Activated CD4-positive, alpha-beta T cell treated with anti-CD3 and anti-CD28 coated beads for 4 hours (primary cell): ENCODE results near the gene SLC25A1.
"Not testable (repeated sequence)": the region's sequence is repeated elsewhere in the genome, so short reads cannot be mapped to it uniquely, and the experiment has no call there.

Experiments used
- DNase-seq, 2 donors: peaks; one replicate each; pipeline ENCODE4 v3.0.0-alpha.2; 2020

Gene SLC25A1

DNA sequence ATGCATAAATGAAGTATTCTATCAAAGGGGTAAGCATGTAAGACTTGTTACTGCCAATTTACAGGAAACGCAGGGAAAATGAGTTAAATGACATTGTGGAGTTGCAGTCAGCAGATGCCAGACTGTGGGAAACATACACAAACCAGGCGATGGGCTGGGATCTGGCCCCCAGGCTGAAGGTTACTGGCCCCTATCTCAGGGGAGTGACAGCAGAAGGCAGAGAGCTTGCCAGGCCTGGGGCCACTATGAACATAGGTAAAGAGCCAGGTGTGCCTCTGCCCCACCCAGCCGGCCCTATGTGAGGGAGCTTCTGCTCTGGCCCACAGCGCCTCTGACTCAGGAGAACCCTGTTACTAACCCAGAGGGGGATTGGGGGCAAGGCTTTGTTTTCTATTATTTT, 26.1 kb upstream of the SLC25A1 start:
- DNase-seq, result no peak

DNA sequence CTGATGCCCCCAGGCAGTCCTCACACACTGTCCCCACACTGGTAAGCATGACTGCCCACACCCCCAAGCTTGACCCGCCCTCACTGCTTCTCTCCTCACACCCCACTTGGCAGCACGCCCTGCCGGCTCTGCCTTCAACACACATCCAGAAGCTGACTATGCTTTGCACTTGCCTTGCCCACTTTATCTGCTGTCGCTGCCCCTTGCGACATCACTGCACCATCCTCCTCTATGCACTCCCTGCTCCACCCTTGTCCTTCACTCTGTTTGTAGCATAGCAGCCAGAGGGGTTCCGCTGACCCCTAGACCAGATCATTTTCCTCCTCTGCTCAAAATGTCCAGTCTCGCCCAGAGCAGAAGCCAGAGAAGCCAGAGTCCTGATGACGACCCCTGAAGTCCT, 25.3 kb upstream of the SLC25A1 start:
- DNase-seq, result no peak

DNA sequence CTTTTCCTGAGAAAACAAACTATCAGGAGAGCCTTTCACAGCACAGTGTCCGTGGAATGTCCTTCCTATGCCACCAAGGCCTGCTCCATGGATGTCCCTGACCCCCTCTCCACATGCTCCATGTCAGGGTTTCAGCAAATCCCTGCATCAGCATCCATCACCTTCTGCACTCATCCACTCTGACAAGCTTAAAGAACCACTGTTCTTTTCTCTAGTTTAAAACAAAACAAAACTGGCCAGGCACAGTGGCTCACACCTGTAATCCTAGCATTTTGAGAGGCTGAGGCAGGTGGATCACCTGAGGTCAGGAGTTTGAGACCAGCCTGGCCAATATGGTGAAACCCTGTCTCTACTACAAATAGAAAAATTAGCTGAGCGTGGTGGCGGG, 24.3 kb upstream of the SLC25A1 start:
- not testable (repeated sequence) for DNase-seq

DNA sequence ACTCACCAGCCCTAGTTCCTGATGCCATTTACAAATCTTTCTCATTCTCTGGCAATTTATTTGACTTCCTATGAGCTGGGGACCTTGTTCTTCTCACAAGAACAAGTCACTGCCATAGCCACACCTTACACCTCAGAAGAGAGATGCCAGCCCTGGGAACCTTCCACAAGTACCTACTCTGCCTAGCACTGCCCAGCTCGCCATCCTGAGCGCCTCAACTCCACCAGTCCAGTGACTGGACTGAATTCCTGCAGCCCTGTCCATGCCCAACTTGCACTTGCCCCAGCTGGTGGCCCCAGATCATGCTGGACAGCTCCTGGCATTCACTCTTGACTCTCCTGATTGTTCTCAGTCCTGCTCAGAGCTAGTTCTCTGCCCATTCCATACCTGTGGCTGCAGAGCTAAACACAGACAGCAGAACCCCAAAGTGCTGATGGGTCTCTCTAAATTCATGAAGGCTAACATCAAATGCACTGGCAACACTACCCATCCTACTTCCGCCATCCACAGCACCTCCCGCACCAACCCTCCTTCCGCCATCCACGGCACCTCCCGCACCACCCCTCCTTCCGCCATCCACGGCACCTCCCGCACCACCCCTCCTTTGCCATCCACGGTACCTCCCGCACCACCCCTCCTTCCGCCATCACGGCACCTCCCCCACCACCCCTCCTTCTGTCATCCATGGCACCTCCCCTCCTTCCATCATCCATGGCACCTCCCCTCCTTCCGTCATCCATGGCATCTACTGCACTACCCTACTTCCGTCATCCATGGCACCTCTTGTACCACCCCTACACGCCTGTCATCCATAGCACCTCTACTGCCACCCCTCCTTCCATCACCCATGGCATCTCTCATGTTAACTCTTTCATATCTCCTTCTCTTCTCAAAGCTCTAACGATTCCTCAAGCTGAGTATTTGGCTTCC, 23.6 kb upstream of the SLC25A1 start:
- DNase-seq, result no peak

DNA sequence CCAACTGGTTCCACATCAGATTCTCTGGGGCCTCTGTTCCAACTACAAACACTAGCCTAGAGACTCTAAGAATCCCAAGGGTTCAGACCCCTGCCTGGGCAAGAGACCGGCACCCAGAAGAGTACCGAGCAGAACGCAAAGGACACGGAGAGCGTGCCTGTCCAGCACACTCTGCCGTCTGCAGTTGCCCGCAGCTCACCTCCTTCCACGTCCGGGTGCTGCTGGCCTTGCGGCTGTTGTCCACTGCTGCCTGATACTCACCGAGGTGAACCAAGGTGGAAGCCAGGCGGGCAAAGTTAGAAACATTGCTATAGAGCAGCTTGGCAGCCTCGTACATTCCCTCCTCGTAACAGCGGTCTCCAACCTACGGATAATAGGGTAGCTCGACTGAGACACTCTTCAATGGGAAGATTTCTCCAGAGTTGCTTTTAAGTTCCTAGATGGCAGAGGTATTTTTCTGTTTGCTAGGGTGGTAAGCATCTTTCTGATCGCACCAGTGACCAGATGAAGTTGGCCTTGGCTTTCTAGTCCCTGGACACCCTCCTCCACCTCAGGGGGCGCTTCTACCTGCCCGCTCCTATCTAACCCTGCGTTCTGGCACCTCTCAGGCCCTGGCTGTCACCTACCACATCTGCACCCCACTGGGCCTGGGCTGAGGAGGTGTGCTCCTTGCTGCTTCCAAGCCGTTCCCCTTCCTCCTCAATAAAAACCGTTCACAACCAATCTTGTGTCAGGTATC, 22.8 kb upstream of the SLC25A1 start:
- no peak for DNase-seq

DNA sequence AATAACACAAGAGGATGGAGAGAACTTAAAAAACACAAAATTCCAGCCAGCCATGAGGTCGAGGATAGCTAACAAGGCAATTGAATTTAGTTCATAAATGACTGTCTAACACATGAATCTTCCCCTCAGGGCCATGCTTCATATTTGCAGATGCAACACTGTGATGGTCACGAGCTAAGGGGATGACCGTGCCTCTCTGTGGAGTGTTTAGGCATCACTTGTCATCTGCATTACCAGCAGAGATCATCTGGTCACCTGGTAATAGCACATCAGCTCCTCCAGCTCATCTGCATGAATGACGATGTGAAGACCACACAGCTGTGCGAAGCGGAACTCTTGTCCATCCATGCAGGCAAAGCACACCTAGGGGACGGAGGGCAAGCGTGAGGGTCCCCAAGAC, 20.9 kb upstream of the SLC25A1 start:
- no peak for DNase-seq

DNA sequence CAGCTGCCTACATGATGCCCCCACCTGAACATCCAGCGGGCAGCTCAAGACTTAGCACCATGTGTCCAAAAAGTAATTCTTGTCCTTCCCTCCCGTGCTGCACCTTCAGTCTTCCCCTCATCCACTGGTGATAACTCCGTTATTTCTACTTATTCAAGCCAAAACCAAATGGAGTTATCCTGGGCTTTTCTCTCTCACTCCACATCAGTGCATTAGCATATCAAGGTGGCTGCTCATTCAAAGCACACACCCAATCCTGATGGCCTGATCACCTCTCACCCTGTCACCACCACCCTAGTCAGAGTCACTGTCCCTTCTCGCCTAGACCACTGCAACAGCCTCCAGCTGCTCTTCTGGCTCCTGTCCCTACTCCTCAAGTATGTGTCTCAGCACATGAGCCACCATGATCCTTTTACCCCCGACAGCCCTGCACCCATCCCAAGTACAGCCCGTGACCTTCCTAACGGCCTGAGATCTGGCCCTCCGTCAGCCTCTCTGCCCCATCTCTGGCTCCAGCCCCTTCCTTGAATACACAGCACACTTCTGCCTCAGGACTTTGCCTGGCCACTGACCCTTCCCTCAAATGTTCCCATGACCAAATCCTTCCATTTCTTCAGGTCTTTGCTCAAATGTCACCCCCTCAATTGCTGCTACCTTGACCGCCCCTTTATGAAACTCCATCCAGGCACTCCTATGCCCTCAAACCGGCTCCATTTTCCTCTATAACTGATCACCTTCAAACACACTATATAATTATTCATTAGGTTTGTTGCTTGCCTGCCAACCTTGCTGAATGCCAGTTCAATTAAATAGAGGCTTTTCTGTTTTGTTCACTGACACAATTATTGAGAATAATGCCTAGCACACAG, 19.7 kb upstream of the SLC25A1 start:
- no peak for DNase-seq

DNA sequence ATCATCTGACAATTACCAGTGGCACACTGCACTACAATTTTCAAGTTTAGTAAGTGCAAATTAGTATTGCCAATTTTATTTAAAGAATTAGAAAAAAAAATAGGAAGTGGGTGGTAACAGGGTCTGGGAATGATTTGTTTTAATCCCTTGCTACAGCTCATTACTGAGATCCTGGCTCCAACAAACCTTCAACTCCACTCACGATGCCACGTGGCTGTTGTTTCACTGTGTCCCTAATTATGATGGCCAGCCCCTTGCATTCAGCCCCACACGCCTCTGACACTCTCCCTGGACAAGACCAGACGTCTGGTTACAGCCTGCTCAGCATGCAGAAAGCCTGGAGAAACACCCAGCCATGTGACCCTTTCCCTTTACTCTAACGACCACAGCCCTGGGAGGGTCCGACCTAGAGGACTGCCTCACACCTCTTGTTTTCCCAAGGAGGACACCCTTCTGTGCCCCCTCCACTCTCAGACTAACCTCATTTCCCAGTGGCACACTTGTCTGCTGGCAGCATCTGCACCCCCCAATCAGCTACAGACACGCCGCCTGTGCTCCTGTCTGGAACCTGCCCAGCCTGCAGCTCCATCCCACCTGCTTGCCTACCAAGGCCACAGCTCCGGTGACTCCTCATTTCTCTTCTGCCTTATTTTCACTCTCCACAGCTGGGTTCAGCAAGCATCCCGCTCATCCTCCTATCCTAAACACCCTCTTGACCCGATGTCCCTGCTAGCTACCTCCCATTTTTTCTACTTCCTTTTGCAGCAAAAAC, 18.5 kb upstream of the SLC25A1 start:
- DNase-seq, result no peak

DNA sequence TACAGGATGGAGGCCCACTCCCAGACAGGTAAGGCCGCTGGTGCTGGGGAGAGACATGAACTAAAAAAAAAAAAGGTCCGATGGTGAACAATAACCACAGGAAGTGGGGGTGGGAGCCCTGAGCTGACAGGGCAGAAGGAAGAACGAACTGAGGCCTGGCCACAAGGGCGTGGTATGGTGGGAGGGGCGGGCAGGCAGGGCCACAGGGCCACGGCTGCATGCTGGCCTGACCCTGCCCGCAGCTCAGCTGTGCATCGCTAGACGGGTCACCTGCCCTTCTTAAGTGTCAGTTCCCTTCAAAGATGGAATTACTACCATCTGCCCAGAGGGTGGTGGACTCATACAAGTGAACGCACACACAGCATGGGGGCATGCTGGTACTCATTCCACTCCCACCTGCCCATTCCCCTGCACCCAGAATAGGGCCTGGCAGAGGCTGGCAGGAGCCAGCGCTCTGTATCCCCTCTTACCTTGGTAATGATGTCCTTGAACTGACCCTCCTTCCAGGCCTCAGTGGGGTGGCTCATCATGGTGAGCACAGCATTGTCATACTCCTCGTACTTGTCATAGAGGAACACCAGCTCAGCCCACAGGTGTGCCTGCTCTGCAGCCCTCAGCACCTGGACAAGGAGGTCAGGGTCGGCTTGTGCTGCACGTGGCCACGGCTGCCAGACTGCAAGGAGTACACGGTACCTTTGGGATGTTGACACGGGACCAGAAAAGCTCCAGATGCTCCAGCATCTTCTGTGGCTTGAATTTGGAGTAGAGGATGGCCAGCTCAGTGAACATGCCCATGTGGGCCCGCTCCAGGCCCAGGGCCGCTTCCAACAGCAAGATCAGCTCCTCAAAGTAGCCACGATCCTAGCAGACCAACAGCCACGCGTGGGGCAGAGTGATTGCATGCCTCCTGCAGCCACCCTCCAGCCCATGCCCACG, 17.5 kb upstream of the SLC25A1 start:
- no peak for DNase-seq

DNA sequence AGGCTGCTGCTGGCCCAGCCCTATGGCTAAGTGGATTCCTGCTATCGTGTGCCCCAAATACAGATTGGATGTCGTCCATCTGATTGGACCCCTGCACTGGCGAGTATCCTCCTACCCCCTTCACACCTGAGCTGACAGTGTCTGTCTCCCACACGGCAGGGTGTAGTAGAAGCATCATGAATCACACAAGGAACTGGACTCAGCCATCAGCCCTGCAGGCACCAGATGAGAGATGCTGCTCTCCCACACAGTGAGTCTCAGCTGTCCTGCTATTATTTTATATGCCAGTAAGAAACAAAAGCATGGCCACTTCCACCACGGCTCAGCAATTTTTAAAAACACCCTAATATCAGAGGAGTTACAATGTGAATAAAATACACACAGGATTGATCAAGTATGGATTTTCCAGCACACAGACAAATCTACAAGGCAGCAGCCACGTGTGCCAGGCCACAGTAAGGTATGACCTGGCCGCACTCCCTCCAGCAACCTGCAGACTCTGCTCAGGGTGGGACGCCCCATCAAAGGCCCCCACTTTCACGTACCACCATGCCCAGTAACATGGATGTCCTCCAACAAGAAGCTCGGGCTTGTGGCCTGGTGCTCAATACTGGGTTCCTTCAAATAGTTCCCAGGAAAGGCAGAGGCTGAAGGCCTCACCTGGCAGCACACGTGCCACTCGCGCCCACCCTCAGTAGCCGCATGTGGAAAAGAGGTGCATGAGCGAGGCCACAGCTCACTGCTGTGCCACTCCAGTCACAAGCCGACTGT, 16.4 kb upstream of the SLC25A1 start:
- no peak for DNase-seq

DNA sequence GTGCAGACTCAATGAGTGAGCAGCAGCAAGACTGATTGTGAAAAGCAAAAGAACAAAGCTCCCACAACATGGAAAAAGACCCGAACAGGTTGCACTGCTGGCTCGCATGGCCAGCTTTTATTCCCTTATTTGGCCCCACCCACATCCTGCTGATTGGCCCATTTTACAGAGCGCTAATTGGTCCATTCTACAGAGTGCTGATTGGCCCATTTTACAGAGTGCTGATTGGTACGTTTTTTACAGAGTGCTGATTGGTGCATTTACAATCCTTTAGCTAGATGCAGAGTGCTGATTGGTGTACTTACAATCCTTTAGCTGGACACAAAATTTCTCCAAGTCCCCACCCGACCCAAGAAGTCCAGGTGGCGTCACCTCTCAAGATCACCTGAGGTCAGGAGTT, 15.3 kb upstream of the SLC25A1 start:
- no peak for DNase-seq

DNA sequence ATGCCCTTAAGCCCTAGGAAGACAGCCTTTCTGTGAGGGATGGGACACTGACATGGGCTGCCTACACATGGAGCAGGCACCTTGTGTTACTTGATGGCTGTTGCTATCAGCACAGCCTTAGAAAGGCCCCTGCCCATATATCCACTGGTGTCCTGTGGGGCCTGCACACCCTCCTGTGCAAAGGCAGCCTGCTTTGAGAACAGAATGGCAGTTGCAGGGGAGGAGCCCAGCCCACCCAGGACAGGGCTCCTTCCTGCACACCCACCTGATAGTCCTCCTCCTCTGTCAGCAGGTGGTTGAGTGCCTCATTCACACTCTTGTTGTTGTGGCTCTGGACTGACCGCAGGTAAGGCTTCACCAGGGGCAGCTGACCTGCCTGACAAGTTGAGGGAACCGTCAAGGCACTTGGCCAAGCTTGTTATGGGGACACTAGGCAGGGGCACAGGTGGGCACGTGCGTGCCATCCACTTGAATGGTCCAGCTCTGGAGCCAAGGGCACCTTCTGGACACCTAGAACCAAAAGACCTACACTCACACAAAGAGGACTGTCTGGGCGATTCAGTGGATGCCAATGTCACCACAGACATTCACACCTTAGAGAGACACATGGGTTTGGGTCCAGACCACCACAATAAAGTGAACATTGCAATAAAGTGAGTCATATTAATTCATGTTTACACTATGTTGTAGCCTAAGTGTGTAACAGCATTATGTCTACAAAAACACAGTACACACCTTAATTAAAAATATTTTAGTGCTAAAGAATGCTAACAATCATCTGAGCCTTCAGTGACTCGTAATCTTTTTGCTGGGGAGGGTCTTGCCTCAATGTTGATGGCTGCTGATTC, 9.4 kb upstream of the SLC25A1 start:
- no peak for DNase-seq

DNA sequence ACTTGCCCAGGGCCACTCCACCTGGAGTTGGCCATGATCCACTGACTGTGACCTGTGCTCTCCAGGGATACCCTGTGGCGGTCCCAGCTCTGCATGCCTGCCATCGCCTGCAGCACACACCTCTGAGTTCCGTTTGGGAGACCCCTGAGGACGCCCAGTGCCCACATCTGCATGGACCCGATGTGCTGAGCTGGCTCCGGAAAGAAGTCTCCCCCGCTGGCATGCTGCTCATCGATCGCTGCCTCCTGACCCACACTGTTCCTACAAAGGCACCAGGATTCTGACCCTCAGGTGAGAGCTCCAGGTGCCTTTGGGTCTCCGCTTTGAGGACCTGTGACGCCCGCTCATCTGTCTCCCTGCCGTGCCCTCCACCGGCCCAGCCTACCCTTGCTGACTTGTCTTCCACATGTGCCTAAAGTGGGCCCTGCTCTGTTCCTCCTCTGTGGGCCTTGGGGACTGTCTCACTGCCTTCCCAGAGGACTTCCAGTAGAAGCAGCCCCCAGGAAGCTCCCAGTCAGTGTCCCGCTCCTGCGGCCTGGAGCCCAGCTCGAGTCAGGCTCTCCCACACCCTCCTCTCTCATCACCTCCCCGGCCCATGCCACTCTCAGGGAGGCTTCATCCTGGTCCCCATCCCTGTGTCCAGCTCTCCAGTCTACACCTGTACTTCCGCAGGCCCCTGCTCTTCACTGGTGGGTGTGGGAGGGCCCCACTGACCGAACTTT, 5.9 kb upstream of the SLC25A1 start:
- no peak for DNase-seq

DNA sequence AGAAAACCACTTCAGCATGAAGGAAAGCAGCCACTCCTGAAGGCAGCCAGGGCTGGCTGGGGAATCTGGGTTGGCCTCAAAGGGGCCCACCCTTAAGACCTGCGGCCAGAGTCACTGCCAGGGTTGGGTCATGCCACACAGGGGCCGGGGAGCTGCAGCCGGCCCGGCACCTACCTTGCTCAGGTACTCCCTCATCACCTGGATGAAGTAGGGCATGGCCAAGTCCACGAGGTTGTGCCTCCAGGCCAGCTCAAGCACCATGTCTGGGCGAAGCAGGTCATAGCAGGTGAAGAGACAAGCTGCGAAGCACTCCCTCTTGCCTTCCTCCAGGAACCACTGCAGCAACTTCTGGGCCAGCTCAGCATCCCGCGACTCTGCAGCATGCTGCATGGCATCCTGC, 4.7 kb upstream of the SLC25A1 start:
- DNase-seq, result no peak

DNA sequence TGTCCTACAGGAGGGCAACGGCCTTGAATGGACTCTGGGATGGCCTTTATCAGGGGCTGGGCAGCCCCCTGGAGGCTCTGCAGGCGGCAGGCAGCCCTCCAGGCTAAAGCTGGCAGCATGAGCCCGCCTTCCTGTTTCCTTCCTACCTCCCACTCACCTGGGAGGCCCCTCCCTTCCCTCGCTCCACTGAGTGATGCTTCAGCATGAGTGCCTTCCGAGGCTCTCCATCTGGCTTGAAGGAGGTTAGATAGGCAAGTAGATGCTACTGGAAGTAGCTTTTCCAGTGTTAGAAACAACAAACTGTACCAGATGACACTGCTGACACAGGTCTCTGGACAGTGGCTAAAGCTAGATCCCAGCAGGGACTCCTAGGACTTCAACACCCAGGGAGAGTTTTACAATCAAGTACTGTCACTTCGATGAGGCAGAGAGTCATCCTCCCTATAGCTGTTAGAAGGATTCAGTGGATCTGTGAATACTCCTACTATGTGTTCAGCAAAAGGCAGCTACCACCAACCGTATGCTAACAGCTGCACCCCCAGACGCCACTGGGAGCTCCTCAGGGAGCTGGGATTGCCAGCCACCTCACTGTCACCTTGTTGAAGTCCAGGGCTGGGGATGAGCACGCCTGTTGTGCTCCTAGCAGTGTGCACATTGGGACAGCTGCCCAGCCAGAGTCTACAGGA, 4.1 kb upstream of the SLC25A1 start:
- no peak for DNase-seq

DNA sequence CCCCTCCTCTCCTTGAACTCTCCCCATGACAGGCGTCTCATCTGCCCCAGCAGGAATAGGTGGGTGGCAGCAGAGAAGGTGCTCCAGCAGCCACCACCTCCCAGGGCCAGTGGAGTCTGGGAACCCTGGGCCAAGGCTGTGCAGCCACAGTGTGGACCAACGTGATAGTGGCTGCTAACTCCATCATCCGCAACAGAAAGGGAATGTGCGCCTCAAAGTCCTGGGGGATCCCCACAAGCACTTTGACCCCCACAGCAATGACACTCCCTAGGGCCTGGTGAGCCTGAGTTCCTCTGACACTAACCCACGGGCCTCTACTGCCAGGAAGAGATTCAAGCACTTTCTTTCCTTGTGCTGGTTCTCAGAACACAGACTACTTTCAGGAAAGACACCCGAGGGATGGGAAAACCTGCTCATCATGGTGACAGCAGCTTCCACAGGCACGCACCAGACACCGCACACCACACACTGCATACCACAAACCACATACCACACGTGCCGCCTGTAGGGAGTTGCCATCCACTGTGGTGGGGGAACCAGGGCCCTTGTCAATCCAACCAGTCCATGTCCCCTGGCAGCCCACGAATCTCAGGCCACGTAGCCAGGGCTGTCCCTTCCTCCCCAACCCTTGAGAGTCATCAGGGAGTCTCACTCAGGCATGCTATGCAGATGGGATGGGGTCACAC, 3.4 kb upstream of the SLC25A1 start:
- DNase-seq, result no peak

DNA sequence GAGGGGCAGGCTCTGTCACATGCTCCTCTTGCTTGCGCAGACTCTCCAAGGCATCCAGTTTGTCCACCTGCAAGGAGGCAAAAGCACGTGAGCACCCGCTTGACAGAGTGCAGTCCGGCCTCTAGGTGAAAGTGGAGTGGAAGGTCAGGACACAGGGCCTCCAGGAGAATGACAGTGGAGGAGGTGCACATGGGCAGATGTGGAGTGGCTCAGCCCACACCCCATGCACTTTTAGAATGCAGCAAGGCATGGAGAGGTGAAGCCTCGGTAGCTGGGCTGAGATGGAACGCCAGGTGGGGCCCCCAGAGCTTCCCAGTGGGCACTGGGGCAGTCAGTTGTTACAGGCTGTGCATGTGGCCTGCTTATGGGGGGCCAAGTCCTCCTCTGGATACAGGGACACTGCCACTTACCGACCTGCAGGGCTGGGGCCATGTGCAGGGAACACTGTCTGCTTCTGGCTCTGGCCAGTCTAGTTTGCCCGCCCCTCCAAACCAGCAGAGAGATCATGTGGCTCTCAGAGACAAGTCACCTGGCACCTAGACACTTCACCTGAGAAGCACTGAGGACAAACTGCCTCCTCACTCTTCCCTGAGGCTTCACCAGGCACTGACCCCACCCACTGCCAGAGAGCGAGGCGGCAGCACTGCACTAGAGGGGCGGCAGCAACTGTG, 2.3 kb upstream of the SLC25A1 start:
- no peak for DNase-seq
